ENCODE results near the gene UMODL1. TPM values are rescaled to one million over a fixed set of nuclear protein-coding genes. Genes with fewer than 3 reads are reported as not detected.

Gene UMODL1
- total and polyA plus RNA-seq, 9 donors, result 0.03 to 0.20 (median 0.04) TPM; not detected in 6

DNA sequence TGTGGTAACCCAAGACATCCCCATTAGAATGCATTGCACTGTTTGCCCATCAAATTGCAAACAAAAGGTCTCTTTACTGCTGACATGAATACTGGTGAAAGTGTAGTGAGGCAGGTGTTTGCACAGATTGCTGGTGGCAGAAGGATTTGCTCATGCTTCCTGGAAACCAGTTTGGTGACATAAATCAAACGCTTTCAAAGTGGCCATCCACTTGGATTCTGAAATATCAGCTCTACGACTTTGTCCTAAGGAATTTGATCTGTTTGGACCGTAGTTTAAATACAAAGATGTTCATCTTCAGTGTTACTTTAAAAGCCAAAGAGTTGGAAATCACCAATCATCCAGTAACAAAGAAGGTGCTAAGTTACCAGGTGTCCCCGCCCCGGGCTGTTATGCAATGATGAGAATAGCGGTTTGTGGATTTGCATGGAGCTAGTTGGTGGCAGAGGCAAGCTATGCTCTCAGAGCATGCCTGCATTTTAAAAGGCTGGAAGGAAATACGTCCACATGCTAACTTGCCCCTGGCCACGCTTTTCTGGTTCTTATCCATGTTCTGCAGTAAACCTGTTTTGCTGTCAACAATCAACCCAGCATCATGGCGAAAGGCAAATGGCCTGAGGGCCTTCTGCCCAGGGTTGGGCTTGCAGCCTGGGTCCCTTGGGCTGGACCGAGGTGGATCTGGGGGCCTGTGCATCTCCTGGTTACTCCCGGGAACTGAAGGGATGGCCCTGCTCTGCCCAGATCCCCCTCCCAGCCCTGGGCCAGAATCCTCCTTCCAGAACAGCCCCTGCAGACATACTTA lies 49.2 kb downstream of the UMODL1 start:
- no peak overlapping the region for H3K27ac ChIP-seq (ENCODE audit: low read length)
- H3K27me3 ChIP-seq (ENCODE audit: control insufficient read depth, insufficient read depth, low read length), result peaks cover 29% of the 10 kb centered on the region
- 42% methylated on average over 2 of the region's 11 CpGs for WGBS (ENCODE audit: insufficient coverage)
- DNase-seq, result no peak
- no peaks in the 10 kb centered on the region for H3K36me3 ChIP-seq (ENCODE audit: control insufficient read depth, insufficient read depth, low read length)
- no peak overlapping the region for H3K4me3 ChIP-seq (ENCODE audit: low read length)
- H3K9me3 ChIP-seq (replicated peaks; ENCODE audit: control insufficient read depth, low read depth, low read length), result no peaks in the 10 kb centered on the region
- peaks cover 11% of the 10 kb centered on the region for H3K4me1 ChIP-seq (ENCODE audit: control insufficient read depth, insufficient read depth, low read length)

- DNase-seq, result peak; percentile 31
These were observed 49.9 kb downstream of the UMODL1 start for GRCh38 chr21:42120903-42121535.

GRCh38 chr21:42121794-42122193 lies 50.7 kb downstream of the UMODL1 start:
- Histone ChIP-seq H3K27me3 (ENCODE audit: control insufficient read depth, insufficient read depth, low read length) (peaks cover 37% of the 10 kb centered on the region), H3K36me3 (ENCODE audit: control insufficient read depth, insufficient read depth, low read length) (no peaks in the 10 kb centered on the region), H3K4me3 (ENCODE audit: low read length) (no peak overlapping the region), H3K27ac (ENCODE audit: low read length) (no peak overlapping the region), H3K9me3 (replicated peaks; ENCODE audit: control insufficient read depth, low read depth, low read length) (no peaks in the 10 kb centered on the region), H3K4me1 (ENCODE audit: control insufficient read depth, insufficient read depth, low read length) (peaks cover 14% of the 10 kb centered on the region)
- DNase-seq, result no peak
- WGBS (ENCODE audit: insufficient coverage), result 77% methylated on average over 4 of the region's 4 CpGs

More at GRCh38 chr21:42120903-42121535, 49.9 kb downstream of the UMODL1 start:
- WGBS (ENCODE audit: insufficient coverage), result 47% methylated on average over 8 of the region's 13 CpGs
- Histone ChIP-seq H3K4me1 (ENCODE audit: control insufficient read depth, insufficient read depth, low read length) (peaks cover 14% of the 10 kb centered on the region), H3K27ac (ENCODE audit: low read length) (no peak overlapping the region), H3K36me3 (ENCODE audit: control insufficient read depth, insufficient read depth, low read length) (no peaks in the 10 kb centered on the region), H3K9me3 (replicated peaks; ENCODE audit: control insufficient read depth, low read depth, low read length) (no peaks in the 10 kb centered on the region), H3K4me3 (ENCODE audit: low read length) (no peak overlapping the region), H3K27me3 (ENCODE audit: control insufficient read depth, insufficient read depth, low read length) (peaks cover 31% of the 10 kb centered on the region)

DNA sequence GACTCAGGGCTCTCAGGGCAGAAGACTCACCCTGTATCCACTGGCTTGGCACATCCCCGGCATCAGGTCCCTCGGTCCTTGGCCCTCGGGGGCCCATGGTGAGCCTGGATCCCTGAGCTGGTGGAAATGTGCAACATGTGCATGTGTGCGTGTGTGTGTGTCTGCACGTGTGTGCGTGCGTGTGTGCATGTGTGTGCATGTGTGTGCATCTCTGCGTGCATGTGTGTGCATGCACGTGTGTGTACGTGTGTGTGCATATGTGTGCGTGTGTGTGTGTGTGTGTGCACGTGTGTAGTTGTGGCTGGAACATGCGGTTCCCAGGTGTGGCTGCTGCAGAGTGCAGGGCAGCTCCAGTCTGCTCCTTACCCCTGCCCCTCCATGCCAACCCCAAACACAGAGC lies 51.3 kb downstream of the UMODL1 start:
- Histone ChIP-seq H3K4me3 (ENCODE audit: low read length) (no peak overlapping the region), H3K4me1 (ENCODE audit: control insufficient read depth, insufficient read depth, low read length) (peaks cover 10% of the 10 kb centered on the region), H3K27me3 (ENCODE audit: control insufficient read depth, insufficient read depth, low read length) (peaks cover 42% of the 10 kb centered on the region), H3K27ac (ENCODE audit: low read length) (no peak overlapping the region), H3K36me3 (ENCODE audit: control insufficient read depth, insufficient read depth, low read length) (no peaks in the 10 kb centered on the region), H3K9me3 (replicated peaks; ENCODE audit: control insufficient read depth, low read depth, low read length) (no peaks in the 10 kb centered on the region)
- WGBS (ENCODE audit: insufficient coverage), result 76% methylated on average over 10 of the region's 13 CpGs
- DNase-seq, result no peak

DNA sequence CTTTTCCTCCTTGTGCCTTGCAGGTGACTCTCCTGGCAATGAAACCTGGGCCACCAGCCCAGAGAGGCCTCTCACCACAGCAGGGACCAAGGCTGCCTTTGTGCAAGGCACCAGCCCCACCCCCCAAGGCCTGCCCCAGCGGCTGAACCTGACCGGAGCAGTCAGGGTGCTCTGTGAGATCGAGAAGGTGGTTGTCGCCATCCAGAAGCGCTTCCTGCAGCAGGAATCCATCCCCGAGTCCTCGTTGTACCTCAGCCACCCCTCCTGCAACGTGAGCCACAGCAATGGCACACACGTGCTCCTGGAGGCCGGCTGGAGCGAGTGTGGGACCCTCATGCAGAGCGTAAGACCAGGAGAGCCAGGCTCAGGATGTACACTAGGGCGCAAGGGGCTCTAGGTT lies 51.7 kb downstream of the UMODL1 start:
- Histone ChIP-seq H3K4me3 (ENCODE audit: low read length) (no peak overlapping the region), H3K9me3 (replicated peaks; ENCODE audit: control insufficient read depth, low read depth, low read length) (no peaks in the 10 kb centered on the region), H3K4me1 (ENCODE audit: control insufficient read depth, insufficient read depth, low read length) (peaks cover 10% of the 10 kb centered on the region), H3K27me3 (ENCODE audit: control insufficient read depth, insufficient read depth, low read length) (peaks cover 42% of the 10 kb centered on the region), H3K27ac (ENCODE audit: low read length) (no peak overlapping the region), H3K36me3 (ENCODE audit: control insufficient read depth, insufficient read depth, low read length) (no peaks in the 10 kb centered on the region)
- WGBS (ENCODE audit: insufficient coverage), result 51% methylated on average over 13 of the region's 13 CpGs
- DNase-seq, result no peak

DNA sequence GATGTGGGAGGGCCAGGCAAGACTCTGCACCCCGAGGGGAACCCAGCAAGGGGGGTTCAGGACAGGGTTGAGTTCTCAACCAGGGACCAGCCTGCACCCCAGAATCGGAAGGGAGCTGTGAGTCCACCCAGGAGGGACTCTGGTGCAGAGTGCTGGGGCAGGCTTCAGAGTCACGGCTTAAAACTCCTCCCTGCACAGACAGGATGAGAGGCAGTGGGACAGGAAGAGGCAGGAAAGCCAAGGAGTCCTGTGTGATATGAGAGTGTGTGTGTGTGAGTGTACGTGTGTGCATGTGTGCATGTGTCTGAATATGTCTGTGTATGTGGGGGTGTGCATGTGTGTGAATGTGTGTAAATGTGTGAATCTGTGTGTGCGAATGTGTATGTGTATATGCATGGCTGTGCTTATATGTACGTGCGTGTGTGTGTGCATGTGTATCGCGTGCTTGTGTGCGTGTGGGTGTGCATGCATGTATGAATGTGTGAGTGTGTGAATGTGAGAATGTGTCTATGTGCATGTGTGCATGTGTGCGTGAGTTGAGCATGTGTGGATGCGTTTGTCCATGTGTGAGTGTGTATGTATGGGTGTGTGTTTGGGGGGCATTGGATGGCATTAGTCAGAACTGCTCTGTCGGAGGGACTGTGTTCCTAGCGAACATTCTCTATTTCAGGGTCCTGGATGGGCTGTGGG lies 52.2 kb downstream of the UMODL1 start:
- Histone ChIP-seq H3K27ac (ENCODE audit: low read length) (no peak overlapping the region), H3K4me1 (ENCODE audit: control insufficient read depth, insufficient read depth, low read length) (peaks cover 10% of the 10 kb centered on the region), H3K4me3 (ENCODE audit: low read length) (no peak overlapping the region), H3K36me3 (ENCODE audit: control insufficient read depth, insufficient read depth, low read length) (no peaks in the 10 kb centered on the region), H3K27me3 (ENCODE audit: control insufficient read depth, insufficient read depth, low read length) (peaks cover 36% of the 10 kb centered on the region), H3K9me3 (replicated peaks; ENCODE audit: control insufficient read depth, low read depth, low read length) (no peaks in the 10 kb centered on the region)
- DNase-seq, result no peak
- WGBS (ENCODE audit: insufficient coverage), result 73% methylated on average over 13 of the region's 14 CpGs

DNA sequence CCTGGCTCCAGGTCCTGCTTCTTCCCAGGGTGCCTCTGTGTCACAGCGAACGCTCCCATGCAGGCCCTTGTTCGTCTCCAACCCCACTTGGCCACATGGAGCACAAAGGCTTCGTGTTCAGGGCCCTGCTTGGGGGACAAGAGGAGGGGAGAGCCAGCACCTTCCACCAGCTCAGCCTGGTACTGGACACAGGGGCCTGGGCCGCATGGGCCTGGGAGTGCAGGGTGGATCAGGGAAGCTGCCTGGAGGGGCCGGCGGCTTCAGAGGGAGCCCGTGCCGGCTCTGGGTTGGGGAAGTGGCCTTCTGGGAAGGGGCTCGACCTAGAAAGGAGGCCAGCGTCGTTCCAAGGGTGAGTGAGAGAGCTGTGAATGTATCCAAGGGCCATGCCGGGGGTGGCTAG lies 53.0 kb downstream of the UMODL1 start:
- H3K4me3 ChIP-seq (ENCODE audit: low read length), result no peak overlapping the region
- no peak for DNase-seq
- WGBS (ENCODE audit: insufficient coverage), result 84% methylated on average over 10 of the region's 13 CpGs
- peaks cover 3% of the 10 kb centered on the region for H3K4me1 ChIP-seq (ENCODE audit: control insufficient read depth, insufficient read depth, low read length)
- H3K27me3 ChIP-seq (ENCODE audit: control insufficient read depth, insufficient read depth, low read length), result peaks cover 33% of the 10 kb centered on the region
- H3K36me3 ChIP-seq (ENCODE audit: control insufficient read depth, insufficient read depth, low read length), result no peaks in the 10 kb centered on the region
- H3K9me3 ChIP-seq (replicated peaks; ENCODE audit: control insufficient read depth, low read depth, low read length), result no peaks in the 10 kb centered on the region
- H3K27ac ChIP-seq (ENCODE audit: low read length), result no peak overlapping the region

DNA sequence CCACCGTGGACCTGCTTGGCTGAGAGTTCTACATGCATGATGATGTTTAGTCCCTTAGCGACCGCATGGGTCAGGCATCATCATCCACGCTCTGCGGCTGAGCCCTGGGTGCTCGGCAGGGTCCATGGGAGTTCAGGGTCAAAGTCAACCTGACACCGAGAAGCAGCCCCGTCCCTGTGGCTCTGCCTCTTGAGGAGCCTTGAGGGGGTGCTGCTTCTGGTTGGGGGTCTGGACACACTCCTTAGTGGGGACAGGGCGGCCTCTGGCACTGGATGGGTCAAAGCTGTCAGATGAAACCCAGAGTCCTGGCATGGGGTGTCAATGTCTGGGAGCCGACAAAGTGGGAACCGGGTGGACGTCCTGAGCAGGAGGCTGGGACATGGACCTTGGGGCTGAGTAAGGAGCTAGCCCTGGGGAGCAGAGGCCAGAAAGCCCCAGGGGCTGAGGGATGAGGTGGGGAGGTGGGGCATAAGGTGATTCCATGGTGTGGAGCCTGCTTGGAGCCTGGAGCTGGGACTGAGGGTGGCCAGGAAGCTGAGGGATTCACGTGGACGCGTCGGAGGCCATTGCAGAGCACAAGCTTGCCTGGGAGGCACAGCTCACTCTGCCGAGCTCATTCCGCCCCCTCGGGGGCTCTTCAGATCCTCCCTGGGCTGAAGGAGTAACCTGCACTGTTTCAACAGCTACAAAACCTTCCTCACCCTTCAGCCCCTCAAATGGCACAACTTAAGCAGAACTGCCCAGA lies 53.9 kb downstream of the UMODL1 start:
- H3K9me3 ChIP-seq (replicated peaks; ENCODE audit: control insufficient read depth, low read depth, low read length), result no peaks in the 10 kb centered on the region
- H3K4me1 ChIP-seq (ENCODE audit: control insufficient read depth, insufficient read depth, low read length), result peaks cover 3% of the 10 kb centered on the region
- DNase-seq, result no peak
- H3K4me3 ChIP-seq (ENCODE audit: low read length), result no peak overlapping the region
- H3K27me3 ChIP-seq (ENCODE audit: control insufficient read depth, insufficient read depth, low read length), result peaks cover 31% of the 10 kb centered on the region
- 62% methylated on average over 19 of the region's 19 CpGs for WGBS (ENCODE audit: insufficient coverage)
- no peak overlapping the region for H3K27ac ChIP-seq (ENCODE audit: low read length)
- no peaks in the 10 kb centered on the region for H3K36me3 ChIP-seq (ENCODE audit: control insufficient read depth, insufficient read depth, low read length)

- Histone ChIP-seq H3K27ac (ENCODE audit: low read length) (no peak overlapping the region), H3K27me3 (ENCODE audit: control insufficient read depth, insufficient read depth, low read length) (peaks cover 25% of the 10 kb centered on the region), H3K4me1 (ENCODE audit: control insufficient read depth, insufficient read depth, low read length) (peaks cover 3% of the 10 kb centered on the region), H3K36me3 (ENCODE audit: control insufficient read depth, insufficient read depth, low read length) (no peaks in the 10 kb centered on the region), H3K9me3 (replicated peaks; ENCODE audit: control insufficient read depth, low read depth, low read length) (no peaks in the 10 kb centered on the region), H3K4me3 (ENCODE audit: low read length) (no peak overlapping the region)
- no peak for DNase-seq
- 65% methylated on average over 25 of the region's 29 CpGs for WGBS (ENCODE audit: insufficient coverage)
These were observed 54.7 kb downstream of the UMODL1 start for GRCh38 chr21:42125571-42126544.

All from muscle of leg (tissue), 11 donors.